ENCODE measurements around the gene SGMS2. TPM values are rescaled to one million over a fixed set of nuclear protein-coding genes. Genes with fewer than 3 reads are reported as not detected.

Gene SGMS2
- total RNA-seq, 1 experiment from 2014 or later, result 58.7 TPM

- Histone ChIP-seq H3K9me3 (ENCODE audit: low read length) (no peaks in the 10 kb centered on the region), H3F3A (ENCODE audit: low read length, unreplicated experiment) (no peaks in the 10 kb centered on the region), H3K4me2 (ENCODE audit: low read length) (peak within 1 kb of the TSS; percentile 97), H3K9ac (ENCODE audit: low read length) (peak within 1 kb of the TSS; percentile 58), H3K27ac (ENCODE audit: low read length) (no peak within 1 kb of the TSS), H2AFZ (ENCODE audit: low read length) (peak within 1 kb of the TSS; percentile 96), H3K4me1 (ENCODE audit: insufficient read depth, low read length) (peaks cover 13% of the 10 kb centered on the region; the same call in 1 of the 2 replicates), H3K4me3 (ENCODE audit: low read length) (peak within 1 kb of the TSS; percentile 67), H3K9me2 (replicated peaks; ENCODE audit: low read length) (no peaks in the 10 kb centered on the region), H3K79me2 (ENCODE audit: low read length) (0 out of 2 replicates have a peak, but pooled peaks cover 5% of the 10 kb centered on the region), H4K20me1 (ENCODE audit: low read length) (no peaks in the 10 kb centered on the region), H3K27me3 (ENCODE audit: low read length) (no peaks in the 10 kb centered on the region), H3K36me3 (ENCODE audit: low read depth, low read length) (no peaks in the 10 kb centered on the region)
- TF ChIP-seq EZH2phosphoT487 (IDR thresholded peaks at IDR 0.05; ENCODE audit: borderline replicate concordance, low read length) (no peak), EZH2 (IDR thresholded peaks at IDR 0.05; ENCODE audit: low read length, unreplicated experiment) (no peak)
- TF ChIP-seq, protein P1, sequence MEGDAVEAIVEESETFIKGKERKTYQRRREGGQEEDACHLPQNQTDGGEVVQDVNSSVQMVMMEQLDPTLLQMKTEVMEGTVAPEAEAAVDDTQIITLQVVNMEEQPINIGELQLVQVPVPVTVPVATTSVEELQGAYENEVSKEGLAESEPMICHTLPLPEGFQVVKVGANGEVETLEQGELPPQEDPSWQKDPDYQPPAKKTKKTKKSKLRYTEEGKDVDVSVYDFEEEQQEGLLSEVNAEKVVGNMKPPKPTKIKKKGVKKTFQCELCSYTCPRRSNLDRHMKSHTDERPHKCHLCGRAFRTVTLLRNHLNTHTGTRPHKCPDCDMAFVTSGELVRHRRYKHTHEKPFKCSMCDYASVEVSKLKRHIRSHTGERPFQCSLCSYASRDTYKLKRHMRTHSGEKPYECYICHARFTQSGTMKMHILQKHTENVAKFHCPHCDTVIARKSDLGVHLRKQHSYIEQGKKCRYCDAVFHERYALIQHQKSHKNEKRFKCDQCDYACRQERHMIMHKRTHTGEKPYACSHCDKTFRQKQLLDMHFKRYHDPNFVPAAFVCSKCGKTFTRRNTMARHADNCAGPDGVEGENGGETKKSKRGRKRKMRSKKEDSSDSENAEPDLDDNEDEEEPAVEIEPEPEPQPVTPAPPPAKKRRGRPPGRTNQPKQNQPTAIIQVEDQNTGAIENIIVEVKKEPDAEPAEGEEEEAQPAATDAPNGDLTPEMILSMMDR (conservative IDR thresholded peaks at IDR 0.05; ENCODE audit: low read depth, low read length), result no peak
- ChIA-PET CTCF (no interaction called here), POLR2A (ENCODE audit: unreplicated experiment) (interaction anchor here (0.6 kb wide), 1 partner anchor 375 kb away, joined by 4 read pairs; no protein-coding TSS in a partner anchor)
- ATAC-seq (peak; percentile 97), DNase-seq (peak; percentile 70)
- no TSS peak for BruUV-seq (replicated peaks)
- intact Hi-C loops (cut with micrococcal nuclease), result loop anchor here (2.0 kb wide), 1 partner anchor 58 kb away; the partner anchor contains the start of gene HADH
Measured at GRCh38 chr4:107930821-107931774, 106.4 kb downstream of the SGMS2 start, which contains the start of gene CYP2U1. Gene CYP2U1 (plus strand): TSS chr4:107931549. CDS start chr4:107931644, 95 bp downstream.

GRCh38 chr4:107931775-107932321 lies 107.1 kb downstream of the SGMS2 start:
- intact Hi-C loops (cut with micrococcal nuclease), result loop anchor here (2.0 kb wide), 1 partner anchor 57 kb away; the partner anchor contains the start of gene HADH
- H4K20me1 ChIP-seq (ENCODE audit: low read length), result no peaks in the 10 kb centered on the region
- H3K4me2 ChIP-seq (ENCODE audit: low read length), result peak overlapping the region; percentile 97
- no peaks in the 10 kb centered on the region for H3K9me2 ChIP-seq (replicated peaks; ENCODE audit: low read length)
- no peak overlapping the region for H3K27ac ChIP-seq (ENCODE audit: low read length)
- H3K36me3 ChIP-seq (ENCODE audit: low read depth, low read length), result no peaks in the 10 kb centered on the region
- ChIA-PET CTCF (no interaction called here), POLR2A (ENCODE audit: unreplicated experiment) (no interaction called here)
- H3K9ac ChIP-seq (ENCODE audit: low read length), result peak overlapping the region; percentile 58
- peak overlapping the region; percentile 96 for H2AFZ ChIP-seq (ENCODE audit: low read length)
- no peaks in the 10 kb centered on the region for H3F3A ChIP-seq (ENCODE audit: low read length, unreplicated experiment)
- DNase-seq (no peak), ATAC-seq (peak; percentile 7)
- H3K79me2 ChIP-seq (ENCODE audit: low read length), result 0 out of 2 replicates have a peak, but pooled peaks cover 5% of the 10 kb centered on the region
- H3K4me3 ChIP-seq (ENCODE audit: low read length), result peak overlapping the region; percentile 67
- TF ChIP-seq EZH2phosphoT487 (IDR thresholded peaks at IDR 0.05; ENCODE audit: borderline replicate concordance, low read length), result no peak
- TF ChIP-seq, protein P1 (conservative IDR thresholded peaks at IDR 0.05; ENCODE audit: low read depth, low read length), result no peak
- no peak for TF ChIP-seq EZH2 (IDR thresholded peaks at IDR 0.05; ENCODE audit: low read length, unreplicated experiment)
- no peaks in the 10 kb centered on the region for H3K27me3 ChIP-seq (ENCODE audit: low read length)
- H3K4me1 ChIP-seq (ENCODE audit: insufficient read depth, low read length), result peaks cover 13% of the 10 kb centered on the region; the same call in 1 of the 2 replicates
- no peaks in the 10 kb centered on the region for H3K9me3 ChIP-seq (ENCODE audit: low read length)
- no TSS peak for BruUV-seq (replicated peaks)

All from PC-3 (cell line).